Measurements from ENCODE around the gene NEDD4L.
"Not testable (repeated sequence)": the region's sequence is repeated elsewhere in the genome, so short reads cannot be mapped to it uniquely, and the experiment has no call there.

Gene NEDD4L

DNA sequence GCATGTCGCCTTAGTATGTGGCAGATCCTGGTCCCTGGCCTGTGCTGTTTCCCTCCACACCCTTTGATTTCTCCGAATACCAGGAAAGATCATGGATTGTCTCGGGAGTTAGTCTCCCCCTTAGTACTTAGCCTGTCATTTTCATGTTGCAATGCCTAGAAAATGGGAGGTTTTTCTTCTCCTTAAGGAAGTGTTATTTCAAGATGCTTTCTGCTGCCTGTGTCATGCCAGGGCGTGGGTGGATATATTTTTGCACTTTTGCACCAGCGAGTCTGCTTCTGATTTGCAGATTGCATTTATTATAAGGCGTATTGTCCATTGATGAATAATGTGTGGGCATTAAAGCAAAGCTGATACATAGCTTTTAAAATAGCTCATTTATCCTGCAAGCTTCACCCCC lies 223.5 kb downstream of the NEDD4L start:
- no peak for DNase-seq (ENCODE audit: low read depth)

DNA sequence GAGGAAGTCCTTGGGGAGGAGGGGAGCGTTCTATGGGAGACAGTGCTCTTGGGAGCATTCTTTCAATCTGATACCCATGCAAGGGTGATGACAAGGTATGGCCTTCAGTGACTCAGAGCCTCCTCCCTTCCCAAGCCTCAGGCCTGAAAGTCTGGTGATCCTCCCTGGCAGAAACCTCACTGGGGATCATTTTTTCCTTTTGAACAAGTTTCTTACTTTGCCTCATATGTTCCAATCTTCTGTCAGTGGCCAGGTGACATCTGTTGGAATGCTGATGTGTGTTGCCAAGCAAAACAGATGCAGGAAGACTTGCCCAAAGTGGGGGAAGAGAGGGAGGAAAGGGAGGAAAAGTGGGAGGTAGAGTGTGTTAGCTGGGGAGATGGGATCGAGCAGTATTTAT lies 224.8 kb downstream of the NEDD4L start:
- peak; percentile 90 for DNase-seq (ENCODE audit: low read depth)

DNA sequence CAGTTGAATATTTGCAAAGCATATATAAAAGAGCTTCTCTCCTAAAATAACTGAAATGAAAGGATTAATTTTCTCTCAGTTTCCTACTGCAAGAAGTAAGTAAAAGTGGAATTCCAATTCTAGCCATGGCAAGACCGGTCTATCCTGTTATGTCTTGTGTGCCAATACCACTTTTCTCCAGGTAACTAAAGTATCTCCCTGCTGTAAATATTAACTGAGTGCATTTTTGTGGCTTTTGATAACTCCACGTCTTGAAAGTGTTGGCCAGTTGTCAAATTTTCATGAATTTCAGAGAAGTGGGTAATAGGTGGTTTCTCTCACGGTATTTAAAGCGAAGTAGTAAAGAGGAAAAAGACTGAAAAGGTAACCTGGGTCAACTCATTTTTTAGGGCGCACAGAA lies 225.9 kb downstream of the NEDD4L start:
- no peak for DNase-seq (ENCODE audit: low read depth)

DNA sequence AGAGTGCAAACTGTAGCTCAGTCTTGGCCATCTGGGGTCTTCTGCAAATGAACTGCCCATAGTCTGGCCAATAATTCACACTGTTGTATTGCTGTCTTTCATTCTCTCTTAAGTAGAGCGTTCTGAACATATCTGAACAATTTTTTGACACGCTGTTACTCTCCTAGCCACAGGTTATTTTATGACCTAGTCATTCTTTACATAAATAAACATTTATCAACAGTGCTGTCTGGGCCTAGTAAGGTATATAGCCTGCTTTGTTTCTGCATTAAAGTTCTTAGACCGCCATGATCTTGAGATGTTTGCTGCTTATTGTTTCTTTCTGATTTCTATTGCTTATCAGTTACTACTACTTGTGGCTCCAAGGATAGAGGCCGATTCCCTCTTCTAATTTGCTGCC lies 226.4 kb downstream of the NEDD4L start:
- no peak for DNase-seq (ENCODE audit: low read depth)

DNA sequence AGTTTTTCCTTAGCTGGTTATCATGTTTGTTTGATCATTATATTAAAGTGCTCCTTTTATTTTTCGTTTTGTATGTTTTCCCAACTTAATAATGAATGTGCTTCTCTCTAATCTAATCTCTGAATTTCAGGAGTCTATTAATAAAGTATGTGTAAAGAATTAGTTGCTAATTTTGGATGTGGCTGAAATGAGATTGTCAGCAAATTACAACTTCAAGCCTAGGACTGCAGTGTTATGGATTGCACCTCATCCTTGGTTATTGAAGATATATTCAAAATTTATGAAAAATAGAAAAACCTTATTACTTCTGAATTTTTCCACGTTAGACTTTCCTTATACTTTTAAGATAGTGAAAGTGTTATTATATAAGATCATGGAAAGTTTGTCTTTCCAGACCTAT lies 227.7 kb downstream of the NEDD4L start:
- DNase-seq (ENCODE audit: low read depth), result no peak

DNA sequence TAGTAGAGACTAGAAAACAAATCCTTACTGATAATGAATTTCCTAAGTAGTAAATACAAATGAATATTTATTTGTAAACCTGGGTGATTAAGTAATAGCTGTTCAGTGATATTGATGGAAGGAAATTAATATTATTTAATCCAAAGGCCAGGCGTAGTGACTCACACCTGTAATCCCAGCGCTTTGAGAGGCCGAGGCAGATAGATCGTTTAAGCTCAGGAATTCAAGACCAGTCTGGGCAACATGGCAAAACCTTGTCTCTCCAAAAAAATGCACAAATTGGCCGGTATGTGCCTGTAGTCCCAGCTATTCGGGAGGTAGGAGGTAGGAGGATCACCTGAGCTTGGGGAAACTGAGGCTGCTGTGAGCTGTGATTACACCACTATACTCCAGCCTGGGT lies 228.2 kb downstream of the NEDD4L start:
- no peak for DNase-seq (ENCODE audit: low read depth)

DNA sequence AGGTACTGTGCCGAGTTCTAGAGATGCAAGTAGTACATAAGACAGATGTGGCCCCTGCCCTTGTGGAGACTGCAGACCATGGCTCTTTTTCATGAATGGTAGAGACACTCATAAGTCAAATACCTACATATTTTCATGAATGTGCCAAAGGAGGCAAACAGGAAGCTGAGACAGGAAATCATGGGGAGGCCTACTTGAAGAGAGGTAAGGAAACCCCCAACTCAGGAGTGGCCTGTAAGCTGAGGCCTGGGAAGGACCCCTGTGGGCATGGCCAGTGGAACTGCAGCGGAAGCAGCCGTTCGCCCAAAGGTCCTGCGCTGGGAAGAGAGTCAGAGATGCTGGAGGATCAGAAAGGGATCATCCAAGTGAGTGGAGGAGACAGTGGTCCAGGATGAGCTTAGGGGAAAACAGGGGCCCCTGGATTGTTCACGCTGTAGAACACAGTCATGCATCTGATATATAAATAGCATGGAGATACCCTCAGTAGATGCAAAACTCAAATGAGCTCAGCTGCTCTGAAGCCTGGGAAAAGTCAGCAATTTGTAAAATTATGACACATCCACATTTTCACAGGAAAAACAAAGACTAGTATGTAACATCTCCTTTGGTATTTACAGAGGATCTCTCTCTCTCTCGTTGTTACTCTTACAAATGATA lies 228.9 kb downstream of the NEDD4L start:
- DNase-seq (ENCODE audit: low read depth), result no peak

DNA sequence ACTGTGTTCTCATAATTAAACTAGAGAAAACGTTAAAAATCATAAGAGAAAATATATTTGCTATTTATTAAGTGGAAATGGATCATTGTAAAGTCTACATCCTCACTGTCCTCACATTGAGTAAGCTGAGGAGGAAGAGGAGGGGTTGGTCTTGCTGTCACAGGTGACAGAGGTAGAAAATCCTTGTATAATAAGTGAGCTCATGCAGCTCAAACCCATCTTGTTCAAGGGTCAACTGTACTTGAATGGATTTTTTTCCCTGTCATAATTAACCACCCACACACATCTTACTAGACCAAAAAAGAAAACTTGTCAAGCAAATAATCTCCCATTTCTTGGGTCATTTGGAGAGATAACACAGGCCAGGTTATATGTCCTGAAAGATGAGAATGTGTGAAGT lies 231.2 kb downstream of the NEDD4L start:
- no peak for DNase-seq (ENCODE audit: low read depth)

DNA sequence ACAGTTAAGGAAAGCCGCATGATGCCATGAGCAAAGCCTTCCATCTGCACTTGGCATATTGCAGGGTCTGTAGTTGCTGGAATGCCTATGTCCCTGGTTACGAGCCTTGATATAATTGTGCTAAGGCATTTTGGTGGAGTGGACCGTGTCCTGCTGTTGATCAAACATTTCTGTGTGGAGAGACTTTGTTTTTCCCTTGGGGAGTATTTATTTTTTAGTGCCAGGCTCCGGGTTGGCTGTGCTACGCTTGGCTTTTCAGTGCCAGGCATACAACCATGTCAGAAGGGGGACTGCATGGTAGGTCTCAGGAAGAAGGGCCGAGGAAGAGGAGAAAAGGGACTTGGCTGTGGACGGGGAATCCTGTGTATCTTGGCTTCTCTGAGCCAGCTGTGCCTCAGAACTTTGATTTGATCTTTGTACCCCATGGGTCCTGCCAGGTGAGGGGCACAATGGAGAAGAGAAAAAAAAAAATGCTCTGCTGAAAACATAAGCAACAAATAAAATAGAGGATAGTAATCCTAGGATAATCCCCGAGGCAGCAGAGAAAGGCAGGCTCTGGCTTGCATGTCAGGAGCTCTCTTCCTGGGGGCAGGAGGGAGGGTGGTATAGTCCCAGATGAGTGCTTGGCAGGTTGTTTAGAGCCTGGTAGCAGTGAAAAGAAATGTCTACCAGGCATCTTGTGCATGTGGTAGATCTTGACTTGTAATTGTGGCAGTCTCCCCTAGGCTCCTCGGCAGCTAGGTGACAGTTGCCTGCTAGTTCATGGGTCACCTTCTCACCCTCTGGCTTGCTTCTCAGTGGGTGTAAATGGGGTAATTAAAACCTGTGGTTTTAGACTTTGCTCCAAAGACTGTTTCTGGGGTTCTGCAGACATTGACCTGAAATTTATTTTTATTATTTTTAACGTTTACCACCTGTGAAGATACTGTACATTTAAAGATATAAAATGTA lies 233.0 kb downstream of the NEDD4L start:
- DNase-seq (ENCODE audit: low read depth), result no peak

DNA sequence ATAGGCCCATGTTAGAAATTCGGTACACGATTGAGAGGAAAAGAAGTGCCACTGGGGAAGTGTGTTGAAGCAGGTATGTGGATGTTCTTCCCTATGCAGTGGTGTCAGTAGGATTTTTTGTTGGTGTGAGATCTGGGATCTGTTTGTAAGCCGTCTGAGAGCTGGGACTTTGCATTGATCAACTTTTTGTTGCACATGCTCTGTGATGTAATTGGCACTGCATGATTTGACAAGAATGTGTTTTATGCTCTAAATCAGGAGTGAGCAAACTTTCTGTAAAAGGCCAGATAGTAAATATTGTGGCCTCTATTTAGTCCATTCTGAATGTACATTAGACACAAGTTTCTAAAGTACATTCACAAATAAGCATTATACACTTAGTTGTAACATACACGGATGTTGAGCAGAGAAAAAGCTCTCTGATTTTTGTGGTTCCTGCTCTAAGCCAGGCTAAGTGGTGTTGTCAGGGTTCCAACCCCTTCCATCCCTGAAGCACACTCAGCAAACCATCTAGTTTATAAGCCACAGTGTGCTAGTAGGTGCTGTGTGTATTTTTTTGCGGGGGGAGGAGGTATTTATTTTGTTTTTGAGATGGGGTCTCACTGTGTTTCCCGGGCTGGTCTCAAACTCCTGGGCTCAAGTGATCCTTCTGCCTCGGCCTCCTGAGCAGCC lies 235.6 kb downstream of the NEDD4L start:
- DNase-seq (ENCODE audit: low read depth), result no peak

DNA sequence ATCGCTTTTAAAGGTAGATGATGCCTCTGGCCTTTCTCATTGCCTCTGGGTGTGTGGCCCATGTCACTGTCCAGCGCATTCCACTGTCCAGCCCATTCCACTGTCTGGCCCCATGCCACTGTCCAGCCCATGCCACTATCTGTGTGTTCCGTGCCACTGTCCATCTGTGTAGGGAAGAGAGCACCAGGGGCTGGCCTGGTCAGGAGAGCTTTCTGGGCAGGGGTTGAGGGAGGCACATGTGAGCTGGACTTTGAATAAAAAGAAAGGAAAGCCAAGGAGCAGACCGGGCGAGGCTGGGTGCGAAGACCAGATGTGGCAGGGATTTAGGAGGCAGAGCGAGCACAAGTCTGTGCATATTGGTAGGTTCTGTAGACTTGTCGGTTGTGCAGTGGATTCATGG lies 236.2 kb downstream of the NEDD4L start:
- DNase-seq (ENCODE audit: low read depth), result no peak

DNA sequence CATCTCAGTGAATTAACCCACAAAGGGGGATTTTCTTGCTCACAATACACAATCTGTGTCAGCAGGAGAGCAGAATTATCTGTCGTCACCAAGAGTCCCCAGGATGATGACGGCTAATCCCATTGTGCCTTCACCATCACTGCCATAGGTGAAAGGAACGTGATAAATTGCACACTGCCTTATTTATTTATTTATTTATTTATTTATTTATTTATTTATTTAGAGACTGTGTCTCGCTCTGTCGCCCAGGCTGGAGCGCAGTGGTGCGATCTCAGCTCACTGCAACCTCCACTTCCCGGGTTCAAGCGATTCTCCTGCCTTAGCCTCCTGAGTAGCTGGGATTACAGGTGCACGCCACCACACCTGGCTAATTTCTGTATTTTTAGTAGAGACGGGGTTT lies 238.8 kb downstream of the NEDD4L start:
- DNase-seq (ENCODE audit: low read depth), result not testable (repeated sequence)

DNA sequence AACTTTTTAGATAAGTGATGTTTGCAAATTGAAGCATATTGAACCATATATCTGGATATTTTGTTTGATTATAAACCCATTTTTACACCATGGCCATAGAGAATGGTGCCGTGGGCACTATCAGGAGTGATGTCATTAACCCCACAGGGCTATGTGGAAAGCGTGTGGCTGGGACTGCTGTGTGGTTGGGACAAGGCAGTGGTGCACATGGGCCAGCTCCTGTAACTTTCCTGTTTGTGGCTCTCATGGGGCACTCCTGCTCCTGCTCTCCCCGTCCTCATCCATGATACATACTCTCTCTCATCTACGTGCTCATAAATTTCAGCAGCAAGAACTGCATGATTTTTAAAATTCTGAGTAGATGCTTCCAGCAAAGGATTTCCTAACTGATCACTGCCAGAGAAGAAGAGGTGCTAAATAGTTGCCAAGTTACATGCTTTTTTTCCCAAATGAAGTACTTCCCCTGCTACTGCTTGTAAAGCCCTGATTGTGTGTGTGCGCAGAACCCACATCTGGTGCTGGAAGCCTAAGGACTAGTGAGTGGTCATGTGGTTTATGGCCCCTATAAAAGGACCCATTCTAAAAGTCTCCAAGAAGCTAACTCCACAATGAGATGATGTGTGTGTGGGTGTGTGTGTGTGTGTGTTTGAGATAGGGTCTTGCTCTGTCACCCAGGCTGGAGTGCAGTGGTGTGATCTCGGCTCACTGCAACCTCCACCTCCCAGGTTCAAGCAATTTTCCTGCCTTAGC lies 240.8 kb downstream of the NEDD4L start:
- DNase-seq (ENCODE audit: low read depth), result no peak

DNA sequence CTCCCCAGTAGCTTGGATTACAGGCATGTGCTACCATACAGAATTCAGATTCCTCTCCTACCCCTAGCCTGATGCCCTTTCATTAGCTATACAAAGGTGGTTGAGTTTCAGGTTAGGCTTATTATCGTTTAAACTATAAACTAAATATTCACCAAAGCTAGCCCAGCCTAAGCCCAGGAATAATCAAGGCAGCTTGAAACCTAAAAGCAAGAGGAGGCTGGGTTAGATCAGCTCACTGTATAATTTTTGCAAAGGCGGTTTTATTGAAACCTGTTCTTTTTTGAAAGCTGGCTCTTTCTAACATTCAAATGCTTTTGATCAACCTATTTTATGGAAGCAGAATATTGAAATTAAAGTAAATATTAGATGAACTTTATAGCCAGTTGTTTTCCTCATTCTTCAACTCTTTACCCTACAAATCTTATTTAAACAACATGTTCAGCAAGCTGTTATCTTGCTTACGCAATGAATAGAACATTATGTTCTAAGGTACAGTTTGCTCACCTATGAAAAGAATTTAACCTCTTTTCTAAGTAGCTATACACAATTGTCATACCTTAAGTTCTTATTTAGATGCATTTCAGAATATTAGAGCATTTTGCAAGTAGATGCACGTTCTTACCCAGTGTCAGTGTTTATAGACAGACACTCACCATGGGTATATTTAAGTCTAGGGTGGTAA lies 241.6 kb downstream of the NEDD4L start:
- no peak for DNase-seq (ENCODE audit: low read depth)

DNA sequence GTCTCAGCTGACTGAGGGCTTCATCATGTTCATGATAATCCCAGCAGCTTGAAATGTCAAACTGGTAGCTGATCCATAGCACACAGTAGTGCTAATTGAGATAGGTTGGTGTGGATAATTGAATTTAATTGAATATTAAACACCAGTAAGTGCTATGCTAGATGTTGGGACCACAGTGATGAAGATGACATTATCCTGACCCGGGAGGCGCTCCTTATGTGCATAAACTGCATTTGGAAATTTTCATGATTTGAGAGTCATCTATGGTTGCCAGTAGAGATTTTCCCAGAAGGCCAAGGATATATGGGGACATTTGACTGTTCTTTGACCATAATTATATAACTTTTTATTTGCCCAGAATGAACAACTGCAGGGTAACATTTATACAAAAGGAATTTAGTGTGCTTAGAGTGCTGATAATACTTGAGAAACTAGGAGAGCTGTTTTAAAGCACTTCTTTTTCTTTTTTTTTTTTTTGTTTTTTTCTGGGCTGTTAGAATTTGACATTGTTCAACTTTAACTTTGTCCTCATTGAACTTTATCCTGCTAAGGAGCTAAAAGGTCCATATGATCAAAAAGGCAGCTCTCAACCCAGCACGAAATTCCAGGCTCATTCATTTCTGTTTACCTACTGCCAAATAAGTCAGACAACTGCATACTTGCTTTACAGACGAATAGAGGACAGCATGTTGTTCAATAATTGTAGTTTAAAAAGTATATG lies 242.8 kb downstream of the NEDD4L start:
- DNase-seq (ENCODE audit: low read depth), result no peak

DNA sequence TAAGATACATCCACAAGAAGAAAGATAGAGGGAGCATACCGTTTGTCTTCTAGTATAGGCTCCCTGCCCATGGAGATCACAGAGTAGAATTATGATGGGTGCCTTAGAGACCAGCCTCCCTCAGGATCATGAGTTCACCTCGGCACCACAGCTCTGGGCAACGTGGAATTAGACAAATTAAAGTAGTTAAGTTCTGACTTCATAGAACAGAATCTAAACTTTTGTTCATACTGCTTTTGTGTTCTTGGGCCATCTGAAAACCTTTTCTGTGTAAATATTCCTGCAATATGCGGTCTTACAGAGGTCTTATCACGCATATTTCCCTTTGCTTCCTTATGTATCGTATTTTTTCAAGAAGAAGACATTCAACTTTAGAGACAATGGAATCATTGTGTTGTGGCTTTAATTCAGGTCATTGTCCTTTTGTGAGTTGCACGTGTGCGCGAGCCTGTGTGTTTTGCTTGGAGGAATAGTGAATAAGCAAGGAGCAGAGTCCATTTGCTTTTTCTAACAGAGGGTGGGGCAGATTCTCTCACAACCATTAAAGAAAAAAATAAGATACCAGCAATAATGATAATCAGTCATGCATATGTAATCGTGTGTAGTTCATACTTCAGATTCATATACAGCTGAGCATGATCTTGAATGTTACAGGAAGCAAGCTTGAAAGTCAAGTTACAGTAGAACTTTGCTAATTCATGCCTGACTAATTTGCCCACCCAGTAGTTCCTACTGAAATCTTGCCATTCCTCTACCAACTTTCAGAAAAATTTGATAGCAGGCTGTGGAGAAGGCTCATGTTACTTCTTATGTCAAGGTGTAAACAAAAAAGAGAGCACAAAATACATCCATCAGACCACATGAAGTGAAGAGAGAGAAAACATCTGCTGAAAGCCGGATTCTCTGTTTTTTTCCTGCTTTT lies 243.6 kb downstream of the NEDD4L start:
- no peak for DNase-seq (ENCODE audit: low read depth)

DNA sequence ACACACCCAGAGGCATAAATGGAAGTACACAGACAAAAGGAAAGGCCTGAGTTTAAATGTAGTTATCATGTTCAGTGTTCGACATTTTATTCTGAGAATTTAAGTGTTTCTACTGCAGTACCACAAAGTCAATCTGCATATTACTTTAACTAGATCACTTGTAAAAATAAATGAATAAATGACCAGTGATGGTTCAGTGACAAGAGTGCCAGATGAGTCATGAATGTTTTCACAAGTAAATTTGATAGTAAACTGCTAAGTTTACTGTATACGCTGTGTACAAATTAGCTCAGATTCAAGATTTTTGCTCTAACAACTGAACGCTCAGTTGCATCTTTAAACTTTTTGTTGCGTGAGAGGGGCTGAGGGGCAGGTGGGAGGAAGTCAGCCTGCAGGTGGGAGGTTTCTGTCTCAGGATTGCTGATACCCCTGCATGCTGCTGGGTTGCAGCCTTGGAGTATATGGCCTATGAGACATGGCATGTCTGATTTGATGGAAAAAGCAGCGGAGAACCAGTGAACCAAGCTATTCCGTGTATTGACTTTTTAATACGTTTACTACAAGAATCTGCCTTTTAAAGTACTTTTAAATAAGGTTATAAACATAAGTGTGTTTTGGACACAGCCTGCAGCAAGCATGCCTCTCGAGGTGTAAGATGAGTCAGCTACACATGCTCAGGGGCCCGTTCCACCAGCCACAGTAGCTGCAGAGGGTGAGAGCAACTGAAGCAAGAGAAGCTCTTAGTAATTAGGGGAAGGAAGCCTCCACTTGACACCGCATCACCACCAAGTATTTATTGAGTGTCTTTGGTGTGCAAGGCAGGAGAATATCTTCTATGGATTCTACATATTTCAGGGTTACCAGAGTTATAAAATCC lies 245.1 kb downstream of the NEDD4L start:
- DNase-seq (ENCODE audit: low read depth), result peak; percentile 76

DNA sequence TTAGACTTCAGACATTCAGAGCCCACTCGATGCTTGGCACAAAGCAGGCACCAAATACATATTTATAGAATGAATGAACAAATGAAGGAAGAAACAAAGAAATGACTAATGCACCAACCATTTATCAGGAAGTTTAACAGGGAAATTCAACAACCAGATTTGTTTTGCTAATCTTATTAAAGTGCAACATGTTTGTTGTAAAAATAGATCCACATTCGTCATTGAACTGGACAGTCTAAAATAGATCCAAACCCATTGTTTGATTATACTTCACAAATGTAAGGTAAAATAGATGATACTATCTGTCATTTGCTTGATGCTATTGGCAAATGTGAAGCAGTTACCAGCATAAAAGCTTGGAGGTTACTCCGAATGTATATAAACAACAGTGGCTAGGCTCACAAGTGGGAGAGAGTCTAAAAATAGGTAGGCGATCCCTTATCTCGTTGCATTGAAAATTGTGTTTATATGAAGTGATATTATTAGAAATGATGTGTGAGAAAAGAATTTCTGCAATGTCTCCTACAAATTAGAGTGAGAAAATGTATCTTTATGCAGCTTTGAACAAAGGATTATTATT lies 246.2 kb downstream of the NEDD4L start:
- DNase-seq (ENCODE audit: low read depth), result peak; percentile 52

All from ELR (cell line).